Esophagus mucosa (tissue), 1 donor: ENCODE data around the gene TYROBP. TPM values are rescaled to one million over a fixed set of nuclear protein-coding genes. Genes with fewer than 3 reads are reported as not detected.
"Not testable (repeated sequence)": the region's sequence is repeated elsewhere in the genome, so short reads cannot be mapped to it uniquely, and the experiment has no call there.

Source experiments
- ATAC-seq: fragments of 200-7000 bp; cut with Tn5 transposase; one replicate; pipeline ENCODE4 v1.9.1; 2020
- total RNA-seq: library from RNA; stranded (reverse); gene quantifications from one replicate; pipeline ENCODE4 v1.2.4, GENCODE V29; 2023
- donor health status: DM: yes; HTN: yes; CAD: no.

The TYROBP gene
- total RNA-seq = 4.1 TPM

DNA sequence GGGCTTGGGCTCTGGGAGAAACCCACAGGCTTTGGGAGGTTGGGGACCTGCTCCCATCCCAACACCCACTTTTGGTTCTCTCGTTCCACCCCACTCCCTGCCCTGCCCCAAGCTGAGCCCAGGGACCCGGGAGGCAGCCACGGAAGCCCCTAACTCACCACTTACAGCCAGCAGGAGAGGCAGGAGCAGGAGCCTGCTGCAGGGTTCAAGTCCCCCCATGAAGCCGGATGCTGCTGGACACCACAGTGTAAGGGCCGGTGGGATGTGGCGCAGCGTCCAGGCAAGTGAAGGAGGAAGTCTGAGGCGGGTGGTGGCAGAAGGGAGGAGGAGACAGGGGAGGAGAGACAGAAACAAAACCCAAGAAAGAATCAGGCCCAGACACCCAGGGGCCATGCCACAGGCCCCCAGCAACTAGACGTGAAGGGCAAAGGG, at the start of gene TYROBP:
Gene TYROBP, minus strand, starts transcription at position 286 of the 432 bp plus-strand sequence. Its CDS starts 67 bp downstream, at position 219.
- no peak for ATAC-seq

DNA sequence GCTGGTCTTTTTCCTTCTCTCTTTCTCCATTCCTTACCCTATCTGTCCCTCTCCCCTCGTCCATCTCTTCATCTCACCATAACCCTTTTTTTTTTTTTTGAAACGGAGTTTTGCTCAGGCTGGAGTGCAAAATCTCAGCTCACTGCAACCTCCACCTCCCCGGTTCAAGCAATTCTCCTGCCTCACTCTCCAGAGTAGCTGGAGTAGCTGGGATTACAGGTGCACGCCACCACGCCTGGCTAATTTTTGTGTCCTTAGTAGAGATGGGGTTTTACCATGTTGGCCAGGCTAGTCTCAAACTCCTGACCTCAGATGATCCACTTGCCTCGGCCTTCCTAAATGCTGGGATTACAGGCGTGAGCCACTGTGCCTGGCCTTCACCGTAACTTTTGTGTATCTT, 49.3 kb upstream of the TYROBP start:
- ATAC-seq = not testable (repeated sequence)

- no peak for ATAC-seq
Observed at GRCh38 chr19:35955881-35956634, 48.0 kb upstream of the TYROBP start.

- ATAC-seq = no peak
Observed at GRCh38 chr19:35949131-35949530, 41.0 kb upstream of the TYROBP start.

DNA sequence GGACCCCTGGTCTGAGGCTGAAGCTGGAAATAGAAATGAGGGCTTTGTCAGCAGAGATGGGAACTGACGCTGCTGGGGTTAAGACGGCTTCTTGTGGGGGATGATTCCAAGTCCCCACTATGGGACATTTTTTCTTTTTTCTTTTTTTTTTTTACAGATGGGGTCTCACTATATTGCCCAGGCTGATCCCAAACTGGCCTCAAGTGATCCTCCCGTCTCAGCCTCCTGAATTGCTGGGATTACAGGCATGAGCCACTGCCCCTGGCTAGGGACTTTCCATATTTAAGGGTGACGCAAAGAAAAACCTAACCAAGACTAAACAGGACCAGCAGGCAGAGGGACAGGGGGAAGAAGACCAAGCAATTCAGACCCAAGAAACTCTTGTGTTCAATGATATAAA, 38.1 kb upstream of the TYROBP start:
- no peak for ATAC-seq

DNA sequence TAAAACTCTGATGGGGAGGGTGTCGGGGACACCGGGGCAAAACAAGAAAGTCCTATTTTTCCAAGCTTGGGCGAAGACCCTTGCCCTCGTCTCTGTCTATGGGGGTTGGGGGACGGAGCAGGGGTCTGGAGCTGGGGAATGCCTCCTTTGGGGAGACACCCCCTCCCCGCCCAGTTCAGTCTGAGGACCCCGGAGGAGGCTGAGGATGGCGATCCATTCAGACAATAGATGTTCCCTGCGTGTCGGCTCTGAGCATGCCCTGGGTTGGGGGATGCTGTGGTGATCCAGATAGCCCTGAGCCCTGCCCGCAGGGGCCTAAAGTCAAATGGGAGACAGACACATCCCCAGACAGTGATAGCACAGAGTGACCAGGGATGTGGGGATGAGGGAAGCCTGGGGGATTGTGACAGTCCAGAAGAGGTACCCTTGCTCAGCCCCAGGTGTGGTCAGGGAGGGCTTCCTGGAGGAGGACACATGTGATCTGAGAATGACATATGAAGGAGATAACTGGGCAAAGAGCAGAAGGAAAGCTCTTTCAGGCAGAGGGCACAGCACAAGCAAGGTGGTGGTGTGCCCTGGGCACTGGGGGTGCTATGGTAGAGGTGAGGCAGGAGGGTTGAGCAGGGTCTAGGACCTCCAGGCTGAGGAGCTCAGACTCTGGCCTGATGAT, 37.2 kb upstream of the TYROBP start:
- ATAC-seq = no peak

GRCh38 chr19:35944556-35944955, 36.5 kb upstream of the TYROBP start:
- ATAC-seq = no peak

DNA sequence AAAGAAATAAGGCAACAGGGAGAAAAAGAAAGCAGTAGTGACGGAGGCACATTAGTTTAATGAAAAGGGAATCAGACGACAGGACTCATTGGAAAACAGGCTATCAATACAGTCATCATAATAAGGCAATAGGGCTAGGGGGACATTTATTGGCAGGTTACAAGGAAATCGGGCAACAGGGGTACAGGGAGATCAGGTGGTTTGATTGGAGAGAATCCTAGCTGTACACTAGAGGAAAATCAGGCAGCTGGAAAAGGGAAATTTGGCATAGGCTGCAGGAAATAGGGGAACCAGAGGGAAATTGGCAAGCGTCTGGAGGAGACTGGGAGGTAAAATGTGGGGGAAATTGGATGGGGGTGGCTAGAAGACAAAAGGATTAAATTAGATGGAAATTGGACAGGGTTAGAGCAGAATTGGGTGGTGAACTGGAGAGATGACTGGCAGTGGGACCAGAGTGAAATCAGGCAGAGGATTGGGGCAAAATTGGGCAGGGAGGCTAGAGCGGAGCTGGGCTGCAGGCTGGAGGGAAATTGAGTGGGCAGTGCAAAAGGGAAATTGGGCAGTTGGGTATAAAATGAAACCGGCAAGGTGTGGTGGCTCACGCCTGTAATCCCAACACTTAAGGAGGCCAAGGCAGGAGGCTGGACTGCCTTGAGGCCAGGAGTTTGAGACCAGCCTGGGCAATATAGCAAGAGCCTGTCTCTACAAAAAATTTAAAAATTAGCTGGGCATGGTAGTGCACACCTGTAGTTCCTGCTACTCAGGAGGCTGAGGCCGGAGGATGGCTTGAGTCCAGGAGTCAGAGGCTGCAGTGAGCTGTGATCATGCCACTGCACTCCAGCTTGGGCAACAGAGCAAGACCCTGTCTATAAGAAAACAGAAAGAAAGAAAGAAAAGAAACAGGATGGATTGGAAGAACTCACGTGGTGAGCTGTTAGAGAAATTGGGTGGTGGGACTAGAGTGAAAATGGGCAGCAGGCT, 35.5 kb upstream of the TYROBP start:
- no peak for ATAC-seq

DNA sequence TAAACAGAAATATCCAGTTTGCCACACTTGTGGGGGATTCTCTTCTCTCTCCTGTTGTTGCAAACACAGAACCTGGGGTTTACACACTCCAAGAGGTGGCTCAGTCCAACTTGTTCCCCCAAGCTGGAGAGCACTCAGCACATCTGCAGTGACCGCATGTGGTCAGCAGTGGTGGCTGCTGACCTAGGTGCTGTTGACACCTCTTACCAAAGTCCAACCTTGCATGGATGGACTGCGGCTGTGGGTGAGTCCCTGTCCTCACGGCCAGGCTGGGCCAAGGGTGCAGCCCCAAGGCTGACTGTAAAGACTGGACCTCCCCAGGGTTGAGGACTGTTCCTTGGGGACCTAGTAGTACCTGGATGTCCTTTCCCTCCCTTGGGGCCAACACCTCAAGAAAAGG, 34.1 kb upstream of the TYROBP start:
- no peak for ATAC-seq

GRCh38 chr19:35940839-35941238, 32.7 kb upstream of the TYROBP start:
- ATAC-seq = no peak

DNA sequence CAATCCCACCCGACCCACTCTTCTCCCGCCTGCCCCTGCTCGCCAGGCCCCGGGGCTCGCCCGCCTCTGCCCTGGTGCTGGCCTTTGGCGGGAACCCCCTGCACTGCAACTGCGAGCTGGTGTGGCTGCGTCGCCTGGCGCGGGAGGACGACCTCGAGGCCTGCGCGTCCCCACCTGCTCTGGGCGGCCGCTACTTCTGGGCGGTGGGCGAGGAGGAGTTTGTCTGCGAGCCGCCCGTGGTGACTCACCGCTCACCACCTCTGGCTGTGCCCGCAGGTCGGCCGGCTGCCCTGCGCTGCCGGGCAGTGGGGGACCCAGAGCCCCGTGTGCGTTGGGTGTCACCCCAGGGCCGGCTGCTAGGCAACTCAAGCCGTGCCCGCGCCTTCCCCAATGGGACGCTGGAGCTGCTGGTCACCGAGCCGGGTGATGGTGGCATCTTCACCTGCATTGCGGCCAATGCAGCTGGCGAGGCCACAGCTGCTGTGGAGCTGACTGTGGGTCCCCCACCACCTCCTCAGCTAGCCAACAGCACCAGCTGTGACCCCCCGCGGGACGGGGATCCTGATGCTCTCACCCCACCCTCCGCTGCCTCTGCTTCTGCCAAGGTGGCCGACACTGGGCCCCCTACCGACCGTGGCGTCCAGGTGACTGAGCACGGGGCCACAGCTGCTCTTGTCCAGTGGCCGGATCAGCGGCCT, 32.1 kb upstream of the TYROBP start:
- no peak for ATAC-seq

- no peak for ATAC-seq
Observed at GRCh38 chr19:35939307-35940077, 31.4 kb upstream of the TYROBP start.

DNA sequence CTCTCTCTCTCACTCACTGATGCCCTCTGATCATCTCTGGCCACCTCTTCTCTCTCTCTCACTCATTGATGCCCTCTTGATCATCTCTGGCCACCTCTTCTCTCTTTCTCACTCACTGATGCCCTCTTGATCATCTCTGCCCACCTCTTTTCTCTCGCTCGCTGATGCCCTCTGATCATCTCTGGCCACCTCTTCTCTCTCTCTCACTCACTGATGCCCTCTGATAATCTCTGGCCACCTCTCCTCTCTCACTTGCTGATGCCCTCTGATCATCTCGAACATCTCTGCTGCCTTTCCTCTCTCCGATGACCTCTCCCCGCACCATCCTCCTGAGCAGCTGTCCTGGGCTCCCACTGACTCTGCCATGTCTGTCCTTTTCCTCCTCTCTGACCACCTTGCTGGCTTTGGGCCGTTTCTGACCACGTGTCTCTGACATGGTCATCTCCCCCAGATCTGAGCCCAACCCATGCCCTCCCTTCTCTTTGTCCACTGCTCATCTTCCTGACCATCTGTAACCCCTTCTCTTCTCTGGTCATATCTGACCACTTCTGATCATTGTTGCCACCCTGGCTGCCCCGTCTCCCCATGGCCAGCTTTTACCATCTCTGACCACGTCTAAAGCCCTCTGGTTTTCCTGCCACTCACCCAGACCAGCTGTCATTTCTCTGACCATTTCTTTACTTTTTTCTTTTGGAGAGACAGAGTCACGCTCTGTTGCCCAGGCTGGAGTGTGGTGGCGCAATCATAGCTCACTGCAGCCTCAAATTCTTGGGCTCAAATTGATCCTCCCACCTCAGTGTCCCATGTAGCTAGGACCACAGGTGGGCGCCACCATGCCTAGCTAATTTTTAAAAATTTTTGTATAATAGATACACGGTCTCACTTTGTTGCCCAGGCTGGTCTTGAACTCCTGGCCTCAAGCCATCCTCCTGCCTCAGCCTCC, 30.5 kb upstream of the TYROBP start:
- ATAC-seq = no peak

DNA sequence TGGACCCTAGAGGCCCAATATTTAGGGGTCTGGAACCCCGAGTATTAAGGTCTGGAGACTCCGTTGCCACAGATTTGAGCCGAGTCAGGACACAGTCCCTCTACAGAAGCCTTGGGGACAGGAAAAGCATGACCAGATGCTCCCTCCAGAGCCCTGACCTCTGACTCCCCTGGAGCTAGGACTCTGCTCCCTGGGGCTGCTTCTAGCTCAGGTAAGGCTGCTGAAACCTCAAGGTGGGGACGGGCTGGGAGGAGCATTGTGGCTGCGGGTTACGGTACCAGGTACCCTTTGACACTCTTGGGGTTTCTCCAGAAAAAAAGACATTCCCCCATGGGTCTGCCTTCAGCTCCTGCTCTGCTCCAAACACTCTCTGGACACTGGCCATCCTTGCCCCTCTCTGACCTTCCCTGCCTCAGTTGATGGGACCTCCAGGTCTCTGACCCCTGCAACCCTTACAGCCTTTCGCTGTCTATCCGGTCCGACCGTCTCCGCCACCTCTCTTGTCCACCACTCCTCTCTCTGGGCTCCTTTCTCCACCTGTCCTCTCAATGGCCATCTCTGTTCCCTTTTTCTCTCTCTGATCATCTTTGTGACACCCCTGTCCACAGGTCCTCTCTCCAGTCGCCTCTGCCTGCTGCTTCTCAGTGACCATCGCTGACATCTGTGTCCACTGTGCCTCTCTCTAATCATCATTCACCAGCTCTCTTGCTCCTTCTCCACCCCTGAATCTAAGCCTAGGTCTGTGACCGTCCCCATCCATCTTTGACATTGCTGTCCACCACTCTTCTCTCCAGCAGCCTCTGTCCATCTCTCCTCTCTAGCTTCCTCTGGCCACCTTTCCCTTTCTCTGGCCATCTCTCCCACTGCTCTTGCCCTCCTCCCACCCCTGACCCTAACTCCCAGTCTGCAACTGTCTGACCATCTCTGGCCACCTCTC, 29.5 kb upstream of the TYROBP start:
- no peak for ATAC-seq

GRCh38 chr19:35936738-35937268, 28.7 kb upstream of the TYROBP start:
- ATAC-seq = no peak

DNA sequence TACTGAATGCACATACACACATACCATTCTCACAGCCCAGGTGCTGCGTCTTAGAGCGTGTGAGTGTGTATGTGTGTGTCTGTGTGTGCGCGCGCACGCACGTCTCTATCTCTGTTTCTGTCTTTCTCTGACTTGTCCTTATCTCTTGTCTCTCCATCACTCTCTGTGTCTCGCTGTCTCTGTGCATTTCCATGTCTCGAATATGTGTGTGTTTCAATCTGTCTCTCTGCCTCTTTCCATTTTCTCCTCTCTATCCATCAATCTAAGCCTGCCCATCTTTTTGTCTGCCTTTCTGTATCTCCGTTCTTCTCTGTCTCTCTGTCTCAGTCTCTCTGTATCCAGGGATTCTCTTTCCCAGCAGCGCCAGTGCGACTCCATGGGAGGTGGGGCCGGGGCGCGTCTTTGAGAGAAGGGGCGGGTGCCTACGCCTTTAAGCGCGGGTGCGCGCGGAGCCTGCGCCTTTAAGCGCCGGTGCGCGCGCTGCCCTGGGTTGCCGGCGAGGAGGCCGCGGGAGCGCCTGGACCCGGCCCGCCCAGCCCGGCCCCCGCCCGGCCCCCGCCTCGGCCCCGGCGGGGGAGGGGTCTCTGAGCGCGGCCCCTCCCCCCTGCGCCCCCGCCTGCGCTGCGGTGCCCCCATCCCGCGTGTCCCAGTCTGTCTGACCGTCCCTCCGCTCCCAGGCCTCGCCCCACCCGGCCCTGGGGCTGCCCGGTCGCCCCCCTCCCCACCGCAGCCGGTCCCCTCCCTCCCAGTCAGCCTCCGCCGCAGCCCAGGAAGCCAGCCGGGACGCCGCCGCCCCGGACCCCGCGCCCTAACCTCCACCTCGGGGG, 28.0 kb upstream of the TYROBP start, which contains the start of gene LRFN3:
Gene LRFN3, plus strand, starts transcription at position 464 of the 827 bp plus-strand sequence. CDS start 3,052 bp downstream, outside the sequence.
- ATAC-seq = no peak

DNA sequence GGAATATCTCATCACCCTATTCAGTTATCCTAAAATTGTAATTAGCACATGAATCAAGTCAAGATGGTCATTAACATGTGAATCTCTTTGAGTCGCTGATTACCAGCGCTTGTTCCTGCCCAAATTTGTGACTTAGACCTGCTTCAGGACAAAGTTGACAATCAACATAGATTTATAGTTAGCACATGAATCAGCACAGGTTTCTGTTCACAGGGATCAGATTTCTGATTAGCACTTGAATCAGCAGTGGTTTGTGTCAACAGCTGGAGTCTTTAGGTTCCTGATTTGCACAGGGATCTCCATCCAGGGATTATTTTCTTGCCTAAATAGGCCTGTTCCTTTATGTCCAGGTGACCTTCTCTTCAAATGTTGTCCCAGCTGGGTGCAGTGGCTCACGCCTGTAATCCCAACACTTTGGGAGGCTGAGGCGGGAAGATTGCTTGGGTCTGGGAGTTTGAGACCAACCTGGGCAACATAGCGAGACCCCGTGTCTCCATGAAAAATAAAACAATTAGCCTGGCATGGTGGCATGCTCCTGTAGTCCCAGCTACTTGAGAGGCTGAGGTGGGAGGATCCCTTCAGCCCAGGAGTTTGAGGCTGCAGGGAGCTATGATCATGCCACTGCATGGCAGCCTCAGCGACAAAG, 24.3 kb upstream of the TYROBP start:
- no peak for ATAC-seq
